ENCODE data around the gene FBXO4. TPM values are rescaled to one million over a fixed set of nuclear protein-coding genes. Genes with fewer than 3 reads are reported as not detected.

FBXO4 gene
- total RNA-seq, 2 donors from 2014 or later: 14.4 to 25.7 TPM

DNA sequence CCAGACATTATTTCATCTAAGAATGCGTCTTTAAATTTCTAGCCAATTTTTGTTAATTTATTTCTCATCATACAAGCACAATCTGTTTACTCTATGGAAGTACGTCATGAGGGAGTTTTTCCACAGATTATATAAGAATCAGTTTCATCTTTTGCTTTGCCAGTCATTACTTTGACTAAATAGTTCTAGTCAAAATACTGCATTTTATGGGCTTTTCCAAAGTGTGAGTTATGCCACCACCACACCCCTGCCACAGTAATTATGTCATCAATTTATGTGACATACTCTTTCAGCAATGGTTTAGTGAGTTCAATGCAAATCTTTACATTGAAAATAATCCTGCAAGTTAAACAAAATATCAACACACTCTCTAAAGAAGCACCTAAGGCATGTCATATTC is 18.9 kb upstream of the FBXO4 start:
- 84% methylated on average over 2 of the region's 2 CpGs for WGBS
- peaks cover 2% of the 10 kb centered on the region for H3K4me1 ChIP-seq (replicated peaks)
- intact Hi-C loops (cut with DNase I): no loop called here
- no peak overlapping the region for H3K27ac ChIP-seq
- H3K27me3 ChIP-seq (replicated peaks; ENCODE audit: insufficient read depth): no peaks in the 10 kb centered on the region
- DNase-seq (ENCODE audit: low spot score): no peak
- H3K9me3 ChIP-seq: no peaks in the 10 kb centered on the region
- TF ChIP-seq, protein P1, sequence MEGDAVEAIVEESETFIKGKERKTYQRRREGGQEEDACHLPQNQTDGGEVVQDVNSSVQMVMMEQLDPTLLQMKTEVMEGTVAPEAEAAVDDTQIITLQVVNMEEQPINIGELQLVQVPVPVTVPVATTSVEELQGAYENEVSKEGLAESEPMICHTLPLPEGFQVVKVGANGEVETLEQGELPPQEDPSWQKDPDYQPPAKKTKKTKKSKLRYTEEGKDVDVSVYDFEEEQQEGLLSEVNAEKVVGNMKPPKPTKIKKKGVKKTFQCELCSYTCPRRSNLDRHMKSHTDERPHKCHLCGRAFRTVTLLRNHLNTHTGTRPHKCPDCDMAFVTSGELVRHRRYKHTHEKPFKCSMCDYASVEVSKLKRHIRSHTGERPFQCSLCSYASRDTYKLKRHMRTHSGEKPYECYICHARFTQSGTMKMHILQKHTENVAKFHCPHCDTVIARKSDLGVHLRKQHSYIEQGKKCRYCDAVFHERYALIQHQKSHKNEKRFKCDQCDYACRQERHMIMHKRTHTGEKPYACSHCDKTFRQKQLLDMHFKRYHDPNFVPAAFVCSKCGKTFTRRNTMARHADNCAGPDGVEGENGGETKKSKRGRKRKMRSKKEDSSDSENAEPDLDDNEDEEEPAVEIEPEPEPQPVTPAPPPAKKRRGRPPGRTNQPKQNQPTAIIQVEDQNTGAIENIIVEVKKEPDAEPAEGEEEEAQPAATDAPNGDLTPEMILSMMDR (IDR thresholded peaks at IDR 0.05): no peak
- TF ChIP-seq POLR2A (IDR thresholded peaks at IDR 0.05) (no peak), POLR2AphosphoS5 (IDR thresholded peaks at IDR 0.05) (no peak)
- H3K36me3 ChIP-seq: no peaks in the 10 kb centered on the region
- no peak overlapping the region for H3K4me3 ChIP-seq

DNA sequence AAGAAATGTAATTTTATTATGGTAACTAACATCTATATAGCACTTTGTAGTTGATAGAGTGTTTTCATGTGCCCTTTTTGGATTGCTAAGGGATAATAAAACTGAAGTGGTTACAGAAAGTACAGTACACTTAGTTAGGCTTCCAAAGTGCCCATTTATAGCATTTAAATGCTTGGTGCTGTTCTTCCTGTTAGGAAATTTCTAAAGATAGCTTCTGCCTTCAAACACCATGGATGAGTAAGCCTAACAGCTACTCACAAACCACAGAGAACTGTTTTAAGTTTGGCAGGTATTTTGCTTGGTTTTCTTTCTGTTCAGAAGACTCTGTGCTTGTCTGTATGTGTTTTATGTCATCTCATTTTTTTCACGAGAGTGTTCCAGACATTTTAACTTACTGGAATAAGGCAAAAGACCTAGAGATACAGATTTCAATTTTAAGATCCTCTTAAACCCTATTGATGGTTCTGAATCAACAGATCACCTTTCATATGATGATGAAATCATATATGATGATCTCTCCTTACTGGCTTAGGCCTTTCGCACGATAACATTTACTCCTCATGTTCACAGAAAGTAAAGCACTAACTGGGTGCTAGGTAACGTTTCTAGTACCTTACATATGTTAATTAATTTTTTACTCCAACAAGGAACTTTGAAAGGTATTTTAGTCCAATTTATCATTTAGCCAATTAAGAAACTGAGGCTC is 16.6 kb upstream of the FBXO4 start:
- intact Hi-C loops (cut with DNase I): no loop called here
- H3K9me3 ChIP-seq: no peaks in the 10 kb centered on the region
- H3K27ac ChIP-seq: peak overlapping the region in 1 of 2 donors; percentile 2
- no peak for DNase-seq (ENCODE audit: low spot score)
- WGBS: 79% methylated on average over 4 of the region's 4 CpGs
- peaks cover 2% of the 10 kb centered on the region for H3K4me1 ChIP-seq (replicated peaks)
- no peaks in the 10 kb centered on the region for H3K36me3 ChIP-seq
- TF ChIP-seq, protein P1 (IDR thresholded peaks at IDR 0.05): no peak
- TF ChIP-seq POLR2A (IDR thresholded peaks at IDR 0.05) (no peak), POLR2AphosphoS5 (IDR thresholded peaks at IDR 0.05) (no peak)
- H3K4me3 ChIP-seq: no peak overlapping the region
- H3K27me3 ChIP-seq (replicated peaks; ENCODE audit: insufficient read depth): no peaks in the 10 kb centered on the region

DNA sequence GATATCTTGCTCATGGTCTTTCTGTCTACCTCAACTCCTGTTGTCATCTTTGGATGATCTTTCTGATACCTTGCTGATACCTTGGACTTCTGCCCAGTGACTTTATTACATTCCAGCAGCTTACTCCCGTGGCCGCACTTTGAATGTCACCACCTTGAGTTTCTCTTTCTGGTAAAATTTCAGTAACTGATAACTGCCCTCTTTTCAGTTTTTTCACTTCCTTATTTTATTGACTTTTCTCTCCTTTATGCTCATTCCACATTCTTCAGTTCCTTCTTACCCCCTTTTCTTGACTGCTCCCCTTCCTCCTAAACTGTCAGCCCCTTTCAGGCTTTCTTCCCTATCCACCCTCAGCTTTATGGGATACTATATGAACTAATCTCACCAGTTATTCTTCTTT is 7.0 kb upstream of the FBXO4 start:
- no peaks in the 10 kb centered on the region for H3K36me3 ChIP-seq
- intact Hi-C loops (cut with DNase I): no loop called here

DNA sequence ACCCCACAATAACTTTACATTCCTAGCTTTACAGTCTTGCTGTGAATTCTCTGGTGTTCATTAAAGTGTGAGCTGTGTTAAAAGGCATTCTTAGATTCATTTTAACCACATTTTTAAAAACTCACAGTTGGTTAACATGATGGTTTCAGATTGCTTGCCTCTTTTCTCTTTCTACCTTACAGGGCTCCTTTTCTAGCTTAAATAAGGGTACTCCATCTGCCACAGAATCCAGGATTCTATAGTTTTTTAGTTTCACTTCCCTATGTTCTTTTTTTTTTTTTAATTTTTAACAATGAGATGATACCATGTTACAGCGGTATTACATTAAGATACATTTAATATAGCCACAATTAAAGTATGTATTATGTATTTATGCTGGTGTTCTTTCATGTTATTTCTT is 3.9 kb upstream of the FBXO4 start:
- H3K9me3 ChIP-seq: no peaks in the 10 kb centered on the region
- intact Hi-C loops (cut with DNase I): no loop called here
- H3K36me3 ChIP-seq: no peaks in the 10 kb centered on the region
- H3K27ac ChIP-seq: no peak overlapping the region
- H3K4me3 ChIP-seq: no peak overlapping the region
- TF ChIP-seq POLR2AphosphoS5 (IDR thresholded peaks at IDR 0.05) (no peak), POLR2A (IDR thresholded peaks at IDR 0.05) (no peak)
- TF ChIP-seq, protein P1 (IDR thresholded peaks at IDR 0.05): no peak
- H3K27me3 ChIP-seq (replicated peaks; ENCODE audit: insufficient read depth): no peaks in the 10 kb centered on the region
- WGBS: 100% methylated on average over 1 of the region's 1 CpG
- no peak for DNase-seq (ENCODE audit: low spot score)
- H3K4me1 ChIP-seq (replicated peaks): no peaks in the 10 kb centered on the region

More for the DNA sequence above, 7.0 kb upstream of the FBXO4 start:
- H3K27ac ChIP-seq: no peak overlapping the region
- TF ChIP-seq, protein P1 (IDR thresholded peaks at IDR 0.05): no peak
- TF ChIP-seq POLR2A (IDR thresholded peaks at IDR 0.05): no peak
- no peak for TF ChIP-seq POLR2AphosphoS5 (IDR thresholded peaks at IDR 0.05)
- no peaks in the 10 kb centered on the region for H3K27me3 ChIP-seq (replicated peaks; ENCODE audit: insufficient read depth)
- H3K4me3 ChIP-seq: no peak overlapping the region
- H3K9me3 ChIP-seq: no peaks in the 10 kb centered on the region
- H3K4me1 ChIP-seq (replicated peaks): no peaks in the 10 kb centered on the region
- no peak for DNase-seq (ENCODE audit: low spot score)
- WGBS: 67% methylated on average over 2 of the region's 2 CpGs

DNA sequence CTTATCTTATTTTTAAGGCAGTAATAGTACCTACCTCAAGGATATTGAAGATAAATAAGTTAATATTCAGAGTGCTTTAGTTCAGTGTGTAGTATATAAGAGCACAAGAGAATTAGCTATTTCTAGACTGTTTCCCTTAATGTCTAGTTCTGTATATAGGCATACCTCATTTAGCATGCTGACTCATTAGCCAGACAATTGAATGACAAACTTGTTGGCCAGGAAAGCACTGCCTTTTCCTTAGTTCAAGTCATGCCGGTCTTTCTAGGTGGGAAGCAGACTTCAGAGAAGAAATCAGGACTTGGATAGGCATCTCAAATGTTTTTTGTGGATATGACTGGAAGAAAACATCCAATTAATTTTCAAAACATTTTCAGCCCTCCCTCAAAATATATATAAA is 3.2 kb upstream of the FBXO4 start:
- DNase-seq (ENCODE audit: low spot score): no peak
- TF ChIP-seq, protein P1 (IDR thresholded peaks at IDR 0.05): no peak
- H3K36me3 ChIP-seq: no peaks in the 10 kb centered on the region
- no peaks in the 10 kb centered on the region for H3K27me3 ChIP-seq (replicated peaks; ENCODE audit: insufficient read depth)
- WGBS: 91% methylated on average over 1 of the region's 1 CpG
- intact Hi-C loops (cut with DNase I): no loop called here
- H3K9me3 ChIP-seq: no peaks in the 10 kb centered on the region
- no peaks in the 10 kb centered on the region for H3K4me1 ChIP-seq (replicated peaks)
- no peak overlapping the region for H3K4me3 ChIP-seq
- H3K27ac ChIP-seq: no peak overlapping the region

Data from prostate gland (tissue), 2 donors.